WTC11 (cell line): ENCODE measurements around the gene CNGA1. TPM values are rescaled to one million over a fixed set of nuclear protein-coding genes. Genes with fewer than 3 reads are reported as not detected.

Experiments
- ATAC-seq: fragments of 200-7000 bp; cut with Tn5 transposase; 2 replicates; pipeline ENCODE4 v1.10.0; 2021; ENCODE audit warnings: mild to moderate bottlenecking, moderate library complexity
- CTCF ChIA-PET: fragments of 300-600 bp; sonication (Branson Sonifier 250); formaldehyde crosslinking; loops from one replicate; lab custom pipeline; 2021; ENCODE audit warnings: antibody characterized with exemption; lab: Charles Lee
- POLR2A ChIA-PET: fragments of 350-600 bp; sonication (Branson Sonifier 250); formaldehyde crosslinking; loops from one replicate; lab custom pipeline; 2021; ENCODE audit warnings: antibody characterized with exemption; lab: Charles Lee
- DNase-seq: peaks from one replicate; pipeline ENCODE4 v3.0.0; 2021; ENCODE audit warnings: low spot score
- H3K27ac Mint-ChIP-seq: 2 replicates; pipeline ENCODE4 v1.8.0; 2021; ENCODE audit warnings: mixed read lengths
- H3K27me3 Mint-ChIP-seq: 2 replicates; pipeline ENCODE4 v1.8.0; 2021; ENCODE audit warnings: low read depth, mild to moderate bottlenecking, moderate library complexity, mixed read lengths
- H3K36me3 Mint-ChIP-seq: 2 replicates; pipeline ENCODE4 v1.8.0; 2021; ENCODE audit warnings: mixed read lengths
- H3K4me1 Mint-ChIP-seq: 2 replicates; pipeline ENCODE4 v1.8.0; 2022; ENCODE audit warnings: mixed read lengths
- H3K4me3 Mint-ChIP-seq: 2 replicates; pipeline ENCODE4 v1.8.0; 2021; ENCODE audit warnings: mild to moderate bottlenecking, moderate library complexity, mixed read lengths
- H3K9me3 Mint-ChIP-seq: 2 replicates; pipeline ENCODE4 v1.8.0; 2021; ENCODE audit warnings: mixed read lengths
- CREM ChIP-seq: sonication (generic); formaldehyde crosslinking; IDR thresholded peaks from 2 replicates; pipeline ENCODE4 v1.8.1; 2022; ENCODE audit warnings: mild to moderate bottlenecking, missing genetic modification reagents, moderate library complexity
- EMX1 ChIP-seq: fragments of 250-450 bp; sonication (Bioruptor Pico); IDR thresholded peaks from 2 replicates; pipeline ENCODE4 v1.8.0; 2021; ENCODE audit warnings: mild to moderate bottlenecking
- GABPB1 ChIP-seq: sonication (generic); formaldehyde crosslinking; IDR thresholded peaks from 2 replicates; pipeline ENCODE4 v1.8.1; 2023; ENCODE audit warnings: mild to moderate bottlenecking, missing genetic modification reagents
- NR1H2 ChIP-seq: sonication (generic); formaldehyde crosslinking; IDR thresholded peaks from 2 replicates; pipeline ENCODE4 v1.9.0; 2021; ENCODE audit warnings: mild to moderate bottlenecking, moderate library complexity, missing genetic modification reagents
- NR3C1 ChIP-seq: sonication (generic); formaldehyde crosslinking; conservative IDR thresholded peaks from 2 replicates; pipeline ENCODE4 v1.8.1; 2023; ENCODE audit warnings: low read depth, mild to moderate bottlenecking, missing genetic modification reagents
- SMAD3 ChIP-seq: sonication (generic); formaldehyde crosslinking; IDR thresholded peaks from 2 replicates; pipeline ENCODE4 v1.8.0; 2022; ENCODE audit warnings: missing genetic modification reagents, mild to moderate bottlenecking, borderline replicate concordance
- TCF7 ChIP-seq: sonication (generic); formaldehyde crosslinking; IDR thresholded peaks from 2 replicates; pipeline ENCODE4 v1.8.0; 2022; ENCODE audit warnings: mild to moderate bottlenecking, low read depth, missing genetic modification reagents, moderate library complexity
- ZNF416 ChIP-seq: fragments of 250-450 bp; sonication (Bioruptor Pico); IDR thresholded peaks from 2 replicates; pipeline ENCODE4 v1.9.0; 2021; ENCODE audit warnings: mild to moderate bottlenecking, inconsistent platforms
- total RNA-seq: library from RNA; stranded (reverse); gene quantifications from 3 replicates; pipeline ENCODE4 v1.2.3, GENCODE V29; 2021
- TF ChIP-seq, protein P1 (sequence below): sonication (generic); formaldehyde crosslinking; IDR thresholded peaks from 2 replicates; pipeline ENCODE4 v1.8.0; 2023; ENCODE audit warnings: mild to moderate bottlenecking, missing genetic modification reagents
- TF ChIP-seq, protein P2 (sequence below): sonication (generic); formaldehyde crosslinking; IDR thresholded peaks from 2 replicates; pipeline ENCODE4 v1.8.1; 2022; ENCODE audit warnings: low read depth, missing genetic modification reagents, borderline replicate concordance
- TF ChIP-seq, protein P3 (sequence below): sonication (generic); formaldehyde crosslinking; IDR thresholded peaks from 2 replicates; pipeline ENCODE4 v1.8.0; 2023; ENCODE audit warnings: missing genetic modification reagents
- TF ChIP-seq, protein P4 (sequence below): sonication (generic); formaldehyde crosslinking; conservative IDR thresholded peaks from 2 replicates; pipeline ENCODE4 v1.8.1; 2022; ENCODE audit warnings: mild to moderate bottlenecking, missing genetic modification reagents
- TF ChIP-seq, protein P5 (sequence below): sonication (generic); formaldehyde crosslinking; IDR thresholded peaks from 2 replicates; pipeline ENCODE4 v1.8.1; 2023; ENCODE audit warnings: mild to moderate bottlenecking, moderate library complexity, missing genetic modification reagents
- TF ChIP-seq, protein P6 (sequence below): fragments of 250-450 bp; sonication (Bioruptor Pico); IDR thresholded peaks from 2 replicates; pipeline ENCODE4 v1.9.0; 2021; ENCODE audit warnings: mild to moderate bottlenecking
- TF ChIP-seq, protein P7 (sequence below): sonication (generic); formaldehyde crosslinking; IDR thresholded peaks from 2 replicates; pipeline ENCODE4 v1.8.0; 2022; ENCODE audit warnings: mild to moderate bottlenecking, missing genetic modification reagents

CNGA1 gene
- total RNA-seq, 1 experiment from 2014 or later: 1.1 TPM

DNA sequence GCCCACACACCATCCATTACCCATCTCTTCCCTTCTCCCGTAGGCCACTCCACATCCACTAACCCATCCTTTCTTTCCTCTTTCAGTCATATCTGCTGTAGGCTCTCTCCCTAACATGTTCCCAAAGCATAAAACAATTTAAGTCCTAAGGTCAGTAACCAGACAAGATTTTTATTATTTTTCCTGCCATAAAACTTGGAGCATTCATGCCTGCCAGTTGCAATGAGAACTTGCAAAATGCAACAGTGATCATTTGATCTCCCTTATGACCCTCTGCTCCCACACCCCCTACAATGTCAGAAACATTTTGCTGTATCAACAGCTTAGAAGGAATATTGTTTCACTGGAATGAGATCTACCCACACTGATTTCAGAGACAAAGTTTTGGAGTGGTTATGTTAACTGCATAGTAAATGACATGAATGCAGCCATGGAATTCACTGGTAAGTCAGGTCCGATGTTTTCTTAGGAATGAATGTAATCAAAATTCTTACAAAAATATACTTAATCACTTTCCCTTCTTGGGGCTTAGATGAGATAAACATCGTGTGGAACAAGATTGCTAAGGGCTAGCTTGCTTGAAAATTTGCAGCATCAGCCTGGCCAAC is 5.8 kb upstream of the CNGA1 start:
- peaks cover 14% of the 10 kb centered on the region for H3K27me3 Mint-ChIP-seq
- no peaks in the 10 kb centered on the region for H3K9me3 Mint-ChIP-seq
- CTCF ChIA-PET: no interaction called here
- ATAC-seq: no peak
- no peak overlapping the region for H3K27ac Mint-ChIP-seq
- H3K4me3 Mint-ChIP-seq: no peak overlapping the region
- POLR2A ChIA-PET: no interaction called here
- H3K36me3 Mint-ChIP-seq: peaks cover 7% of the 10 kb centered on the region
- no peak for DNase-seq
- H3K4me1 Mint-ChIP-seq: peaks cover 3% of the 10 kb centered on the region
- TF ChIP-seq GABPB1 (CRISPR knock-in tag): no peak
- no peak for TF ChIP-seq NR1H2 (CRISPR knock-in tag)
- TF ChIP-seq, protein P1, sequence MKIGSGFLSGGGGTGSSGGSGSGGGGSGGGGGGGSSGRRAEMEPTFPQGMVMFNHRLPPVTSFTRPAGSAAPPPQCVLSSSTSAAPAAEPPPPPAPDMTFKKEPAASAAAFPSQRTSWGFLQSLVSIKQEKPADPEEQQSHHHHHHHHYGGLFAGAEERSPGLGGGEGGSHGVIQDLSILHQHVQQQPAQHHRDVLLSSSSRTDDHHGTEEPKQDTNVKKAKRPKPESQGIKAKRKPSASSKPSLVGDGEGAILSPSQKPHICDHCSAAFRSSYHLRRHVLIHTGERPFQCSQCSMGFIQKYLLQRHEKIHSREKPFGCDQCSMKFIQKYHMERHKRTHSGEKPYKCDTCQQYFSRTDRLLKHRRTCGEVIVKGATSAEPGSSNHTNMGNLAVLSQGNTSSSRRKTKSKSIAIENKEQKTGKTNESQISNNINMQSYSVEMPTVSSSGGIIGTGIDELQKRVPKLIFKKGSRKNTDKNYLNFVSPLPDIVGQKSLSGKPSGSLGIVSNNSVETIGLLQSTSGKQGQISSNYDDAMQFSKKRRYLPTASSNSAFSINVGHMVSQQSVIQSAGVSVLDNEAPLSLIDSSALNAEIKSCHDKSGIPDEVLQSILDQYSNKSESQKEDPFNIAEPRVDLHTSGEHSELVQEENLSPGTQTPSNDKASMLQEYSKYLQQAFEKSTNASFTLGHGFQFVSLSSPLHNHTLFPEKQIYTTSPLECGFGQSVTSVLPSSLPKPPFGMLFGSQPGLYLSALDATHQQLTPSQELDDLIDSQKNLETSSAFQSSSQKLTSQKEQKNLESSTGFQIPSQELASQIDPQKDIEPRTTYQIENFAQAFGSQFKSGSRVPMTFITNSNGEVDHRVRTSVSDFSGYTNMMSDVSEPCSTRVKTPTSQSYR: no peak
- no peak for TF ChIP-seq EMX1 (CRISPR knock-in tag)
- no peak for TF ChIP-seq CREM (CRISPR knock-in tag)
- no peak for TF ChIP-seq NR3C1
- TF ChIP-seq, all 79 proteins: peak for 0

DNA sequence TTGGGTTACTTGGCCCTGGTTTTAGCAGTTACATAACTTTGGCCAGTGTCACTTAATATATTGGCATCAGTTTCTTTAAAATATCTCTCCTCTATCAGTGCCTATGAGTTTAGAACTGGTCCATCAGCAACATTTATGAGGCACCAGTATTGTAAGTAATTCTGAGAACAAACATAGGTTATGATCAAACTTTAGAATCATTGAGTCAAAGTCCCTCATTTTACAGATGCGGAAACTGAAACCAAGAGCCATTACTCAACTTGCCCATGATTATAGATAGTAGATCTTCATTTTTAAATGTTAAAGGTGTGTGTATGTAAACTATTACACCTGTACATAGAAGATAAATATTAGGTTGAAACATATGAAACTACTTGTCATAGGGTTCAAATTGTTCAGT is 4.6 kb upstream of the CNGA1 start:
- peaks cover 14% of the 10 kb centered on the region for H3K27me3 Mint-ChIP-seq
- ATAC-seq: no peak
- TF ChIP-seq TCF7 (CRISPR knock-in tag): no peak
- TF ChIP-seq, protein P2, sequence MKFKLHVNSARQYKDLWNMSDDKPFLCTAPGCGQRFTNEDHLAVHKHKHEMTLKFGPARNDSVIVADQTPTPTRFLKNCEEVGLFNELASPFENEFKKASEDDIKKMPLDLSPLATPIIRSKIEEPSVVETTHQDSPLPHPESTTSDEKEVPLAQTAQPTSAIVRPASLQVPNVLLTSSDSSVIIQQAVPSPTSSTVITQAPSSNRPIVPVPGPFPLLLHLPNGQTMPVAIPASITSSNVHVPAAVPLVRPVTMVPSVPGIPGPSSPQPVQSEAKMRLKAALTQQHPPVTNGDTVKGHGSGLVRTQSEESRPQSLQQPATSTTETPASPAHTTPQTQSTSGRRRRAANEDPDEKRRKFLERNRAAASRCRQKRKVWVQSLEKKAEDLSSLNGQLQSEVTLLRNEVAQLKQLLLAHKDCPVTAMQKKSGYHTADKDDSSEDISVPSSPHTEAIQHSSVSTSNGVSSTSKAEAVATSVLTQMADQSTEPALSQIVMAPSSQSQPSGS (CRISPR knock-in tag): no peak
- TF ChIP-seq, protein P3, sequence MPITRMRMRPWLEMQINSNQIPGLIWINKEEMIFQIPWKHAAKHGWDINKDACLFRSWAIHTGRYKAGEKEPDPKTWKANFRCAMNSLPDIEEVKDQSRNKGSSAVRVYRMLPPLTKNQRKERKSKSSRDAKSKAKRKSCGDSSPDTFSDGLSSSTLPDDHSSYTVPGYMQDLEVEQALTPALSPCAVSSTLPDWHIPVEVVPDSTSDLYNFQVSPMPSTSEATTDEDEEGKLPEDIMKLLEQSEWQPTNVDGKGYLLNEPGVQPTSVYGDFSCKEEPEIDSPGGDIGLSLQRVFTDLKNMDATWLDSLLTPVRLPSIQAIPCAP (CRISPR knock-in tag): no peak
- no peak for TF ChIP-seq SMAD3
- TF ChIP-seq, protein P4, sequence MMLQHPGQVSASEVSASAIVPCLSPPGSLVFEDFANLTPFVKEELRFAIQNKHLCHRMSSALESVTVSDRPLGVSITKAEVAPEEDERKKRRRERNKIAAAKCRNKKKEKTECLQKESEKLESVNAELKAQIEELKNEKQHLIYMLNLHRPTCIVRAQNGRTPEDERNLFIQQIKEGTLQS (CRISPR knock-in tag): no peak
- TF ChIP-seq, protein P5, sequence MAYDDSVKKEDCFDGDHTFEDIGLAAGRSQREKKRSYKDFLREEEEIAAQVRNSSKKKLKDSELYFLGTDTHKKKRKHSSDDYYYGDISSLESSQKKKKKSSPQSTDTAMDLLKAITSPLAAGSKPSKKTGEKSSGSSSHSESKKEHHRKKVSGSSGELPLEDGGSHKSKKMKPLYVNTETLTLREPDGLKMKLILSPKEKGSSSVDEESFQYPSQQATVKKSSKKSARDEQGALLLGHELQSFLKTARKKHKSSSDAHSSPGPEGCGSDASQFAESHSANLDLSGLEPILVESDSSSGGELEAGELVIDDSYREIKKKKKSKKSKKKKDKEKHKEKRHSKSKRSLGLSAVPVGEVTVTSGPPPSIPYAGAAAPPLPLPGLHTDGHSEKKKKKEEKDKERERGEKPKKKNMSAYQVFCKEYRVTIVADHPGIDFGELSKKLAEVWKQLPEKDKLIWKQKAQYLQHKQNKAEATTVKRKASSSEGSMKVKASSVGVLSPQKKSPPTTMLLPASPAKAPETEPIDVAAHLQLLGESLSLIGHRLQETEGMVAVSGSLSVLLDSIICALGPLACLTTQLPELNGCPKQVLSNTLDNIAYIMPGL (CRISPR knock-in tag): no peak
- TF ChIP-seq ZNF416 (CRISPR knock-in tag): no peak
- TF ChIP-seq, protein P6, sequence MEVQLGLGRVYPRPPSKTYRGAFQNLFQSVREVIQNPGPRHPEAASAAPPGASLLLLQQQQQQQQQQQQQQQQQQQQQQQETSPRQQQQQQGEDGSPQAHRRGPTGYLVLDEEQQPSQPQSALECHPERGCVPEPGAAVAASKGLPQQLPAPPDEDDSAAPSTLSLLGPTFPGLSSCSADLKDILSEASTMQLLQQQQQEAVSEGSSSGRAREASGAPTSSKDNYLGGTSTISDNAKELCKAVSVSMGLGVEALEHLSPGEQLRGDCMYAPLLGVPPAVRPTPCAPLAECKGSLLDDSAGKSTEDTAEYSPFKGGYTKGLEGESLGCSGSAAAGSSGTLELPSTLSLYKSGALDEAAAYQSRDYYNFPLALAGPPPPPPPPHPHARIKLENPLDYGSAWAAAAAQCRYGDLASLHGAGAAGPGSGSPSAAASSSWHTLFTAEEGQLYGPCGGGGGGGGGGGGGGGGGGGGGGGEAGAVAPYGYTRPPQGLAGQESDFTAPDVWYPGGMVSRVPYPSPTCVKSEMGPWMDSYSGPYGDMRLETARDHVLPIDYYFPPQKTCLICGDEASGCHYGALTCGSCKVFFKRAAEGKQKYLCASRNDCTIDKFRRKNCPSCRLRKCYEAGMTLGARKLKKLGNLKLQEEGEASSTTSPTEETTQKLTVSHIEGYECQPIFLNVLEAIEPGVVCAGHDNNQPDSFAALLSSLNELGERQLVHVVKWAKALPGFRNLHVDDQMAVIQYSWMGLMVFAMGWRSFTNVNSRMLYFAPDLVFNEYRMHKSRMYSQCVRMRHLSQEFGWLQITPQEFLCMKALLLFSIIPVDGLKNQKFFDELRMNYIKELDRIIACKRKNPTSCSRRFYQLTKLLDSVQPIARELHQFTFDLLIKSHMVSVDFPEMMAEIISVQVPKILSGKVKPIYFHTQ (CRISPR knock-in tag): no peak
- TF ChIP-seq, protein P7, sequence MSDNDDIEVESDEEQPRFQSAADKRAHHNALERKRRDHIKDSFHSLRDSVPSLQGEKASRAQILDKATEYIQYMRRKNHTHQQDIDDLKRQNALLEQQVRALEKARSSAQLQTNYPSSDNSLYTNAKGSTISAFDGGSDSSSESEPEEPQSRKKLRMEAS (CRISPR knock-in tag): no peak
- TF ChIP-seq, all 79 proteins: peak for 0
- H3K27ac Mint-ChIP-seq: no peak overlapping the region
- H3K4me3 Mint-ChIP-seq: no peak overlapping the region
- H3K4me1 Mint-ChIP-seq: peaks cover 4% of the 10 kb centered on the region
- no peaks in the 10 kb centered on the region for H3K9me3 Mint-ChIP-seq
- CTCF ChIA-PET: no interaction called here
- peaks cover 4% of the 10 kb centered on the region for H3K36me3 Mint-ChIP-seq
- DNase-seq: no peak
- POLR2A ChIA-PET: no interaction called here
